Kidney tubule cell (primary cell): ENCODE data around the gene DDX25.

Experiments
- DNase-seq: peaks from one replicate; pipeline ENCODE4 v3.0.0-alpha.2; 2018; ENCODE audit warnings: low spot score

The DDX25 gene

GRCh38 chr11:125950696-125951651 is 46.7 kb downstream of the DDX25 start:
- no peak for DNase-seq

- DNase-seq = no peak
Measured at GRCh38 chr11:125951731-125952130, 47.4 kb downstream of the DDX25 start.

GRCh38 chr11:125952559-125952958 is 48.3 kb downstream of the DDX25 start:
- DNase-seq = no peak

GRCh38 chr11:125952973-125953372 is 48.7 kb downstream of the DDX25 start:
- no peak for DNase-seq

- DNase-seq = no peak
Measured at GRCh38 chr11:125953401-125953935, 49.2 kb downstream of the DDX25 start.

GRCh38 chr11:125954123-125954944 is 50.0 kb downstream of the DDX25 start:
- DNase-seq = no peak

- DNase-seq = no peak
Measured at GRCh38 chr11:125954945-125955640, 50.8 kb downstream of the DDX25 start.

GRCh38 chr11:125955856-125956255 is 51.5 kb downstream of the DDX25 start:
- DNase-seq = no peak

- no peak for DNase-seq
Measured at GRCh38 chr11:125956391-125957134, 52.3 kb downstream of the DDX25 start.

- DNase-seq = no peak
Measured at GRCh38 chr11:125957618-125958332, 53.5 kb downstream of the DDX25 start.

- no peak for DNase-seq
Measured at GRCh38 chr11:125958872-125959400, 54.6 kb downstream of the DDX25 start.

- DNase-seq = no peak
Measured at GRCh38 chr11:125959511-125959910, 55.2 kb downstream of the DDX25 start.

GRCh38 chr11:125959931-125960330 is 55.6 kb downstream of the DDX25 start:
- no peak for DNase-seq

GRCh38 chr11:125960771-125961170 is 56.5 kb downstream of the DDX25 start:
- no peak for DNase-seq

- DNase-seq = no peak
Measured at GRCh38 chr11:125967515-125967914, 63.2 kb downstream of the DDX25 start.

- DNase-seq = no peak
Measured at GRCh38 chr11:125968354-125968753, 64.0 kb downstream of the DDX25 start.

GRCh38 chr11:125971618-125972017 is 67.3 kb downstream of the DDX25 start:
- no peak for DNase-seq

GRCh38 chr11:125974284-125974683 is 70.0 kb downstream of the DDX25 start:
- DNase-seq = no peak

- DNase-seq = peak; percentile 2
Measured at GRCh38 chr11:125975634-125976033, 71.3 kb downstream of the DDX25 start.

- DNase-seq = no peak
Measured at GRCh38 chr11:125976156-125976555, 71.8 kb downstream of the DDX25 start.
